ENCODE measurements around the gene PFKL.

The PFKL gene

DNA sequence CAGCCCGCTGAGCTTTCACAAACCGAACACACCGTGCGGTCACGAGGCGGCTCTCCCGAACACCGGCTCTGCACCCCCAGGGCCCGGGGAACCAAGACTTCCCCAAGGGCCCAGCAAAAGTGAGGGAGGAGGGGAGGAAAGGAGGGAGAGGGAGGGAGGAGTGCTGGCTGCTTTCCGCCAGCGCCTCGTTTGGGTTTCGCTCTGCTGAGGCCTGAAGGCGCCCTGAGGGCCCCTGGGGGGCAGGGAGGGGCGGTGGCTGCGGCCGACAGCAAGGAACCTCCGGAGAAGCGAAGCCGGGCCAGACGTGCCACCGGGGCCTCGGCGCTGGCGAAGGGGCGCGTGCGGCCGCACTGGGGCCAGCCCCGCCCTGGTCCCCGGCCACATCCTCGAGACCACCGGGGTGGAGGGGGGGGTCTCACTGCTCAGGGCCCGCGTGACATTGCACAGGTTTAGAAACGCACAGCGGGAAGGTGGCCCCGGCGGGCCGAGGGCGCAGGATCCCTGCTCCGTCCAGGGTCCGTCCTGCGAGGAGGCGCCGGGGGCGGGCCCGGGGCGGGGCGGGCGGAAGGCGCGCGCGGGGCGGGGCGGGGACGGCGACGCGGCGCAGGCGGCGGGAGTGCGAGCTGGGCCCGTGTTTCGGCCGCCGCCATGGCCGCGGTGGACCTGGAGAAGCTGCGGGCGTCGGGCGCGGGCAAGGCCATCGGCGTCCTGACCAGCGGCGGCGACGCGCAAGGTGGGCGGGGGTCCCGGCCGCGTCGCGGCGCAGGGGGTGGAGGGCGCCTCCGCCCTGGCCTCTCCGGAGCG, at the start of gene PFKL:
TSS of gene PFKL (plus strand) at position 596 of the 804 bp plus-strand sequence. CDS start at position 649, 53 bp downstream.
- POLR2A ChIA-PET (ENCODE audit: low non-redundant PET) = no interaction called here
- TF ChIP-seq, protein P1, sequence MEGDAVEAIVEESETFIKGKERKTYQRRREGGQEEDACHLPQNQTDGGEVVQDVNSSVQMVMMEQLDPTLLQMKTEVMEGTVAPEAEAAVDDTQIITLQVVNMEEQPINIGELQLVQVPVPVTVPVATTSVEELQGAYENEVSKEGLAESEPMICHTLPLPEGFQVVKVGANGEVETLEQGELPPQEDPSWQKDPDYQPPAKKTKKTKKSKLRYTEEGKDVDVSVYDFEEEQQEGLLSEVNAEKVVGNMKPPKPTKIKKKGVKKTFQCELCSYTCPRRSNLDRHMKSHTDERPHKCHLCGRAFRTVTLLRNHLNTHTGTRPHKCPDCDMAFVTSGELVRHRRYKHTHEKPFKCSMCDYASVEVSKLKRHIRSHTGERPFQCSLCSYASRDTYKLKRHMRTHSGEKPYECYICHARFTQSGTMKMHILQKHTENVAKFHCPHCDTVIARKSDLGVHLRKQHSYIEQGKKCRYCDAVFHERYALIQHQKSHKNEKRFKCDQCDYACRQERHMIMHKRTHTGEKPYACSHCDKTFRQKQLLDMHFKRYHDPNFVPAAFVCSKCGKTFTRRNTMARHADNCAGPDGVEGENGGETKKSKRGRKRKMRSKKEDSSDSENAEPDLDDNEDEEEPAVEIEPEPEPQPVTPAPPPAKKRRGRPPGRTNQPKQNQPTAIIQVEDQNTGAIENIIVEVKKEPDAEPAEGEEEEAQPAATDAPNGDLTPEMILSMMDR (conservative IDR thresholded peaks at IDR 0.05; ENCODE audit: low read depth) = no peak
- H3K27ac ChIP-seq = peak within 1 kb of the TSS; percentile 85
- CTCF ChIA-PET = interaction anchor here (0.7 kb wide), 1 partner anchor 184 kb away, joined by 3 read pairs; no protein-coding TSS in a partner anchor
- peak; percentile 81 for DNase-seq (ENCODE audit: low spot score)

DNA sequence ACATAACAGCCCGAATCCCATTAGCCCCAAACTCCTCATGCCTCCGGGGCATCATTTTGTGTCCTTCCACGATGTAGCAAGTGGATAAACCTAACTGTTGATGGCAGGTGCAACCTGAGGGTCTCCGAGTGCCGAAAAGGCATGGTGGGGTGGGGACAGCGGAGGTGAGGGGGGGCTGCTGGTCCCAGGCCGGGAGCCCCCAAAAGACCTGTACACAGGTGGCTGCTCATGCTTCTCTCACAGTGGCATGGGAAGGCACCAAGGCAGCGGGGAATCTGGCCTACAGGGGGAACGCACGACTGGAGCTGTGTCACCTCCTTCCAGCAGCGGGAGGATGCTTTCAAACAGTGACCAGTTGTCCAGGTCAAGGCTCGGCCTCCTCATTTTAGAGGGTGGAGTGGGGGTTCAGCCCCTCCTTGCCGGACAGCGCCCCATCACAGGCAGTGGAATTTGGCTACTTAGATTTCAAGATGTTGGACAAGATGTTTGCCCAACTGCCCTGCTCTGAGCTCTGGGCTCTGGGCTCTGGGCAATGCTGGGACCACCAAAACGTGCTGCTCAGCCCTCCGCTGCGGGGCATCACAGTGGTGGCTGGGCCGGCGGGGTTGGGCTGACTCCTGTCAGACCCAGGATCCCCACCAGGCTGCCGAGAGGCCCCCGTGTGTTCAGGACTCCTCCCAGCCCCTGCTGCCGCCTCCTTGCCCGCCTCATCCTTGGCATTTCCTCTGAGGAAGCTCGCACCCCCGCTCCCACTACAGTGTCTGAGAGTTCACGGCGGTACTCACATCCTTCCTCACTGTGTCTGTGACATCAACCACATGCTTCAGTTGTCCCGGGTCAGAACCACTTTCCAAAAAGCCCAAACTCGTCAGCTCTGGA, 45.8 kb upstream of the PFKL start:
- POLR2A ChIA-PET (ENCODE audit: low non-redundant PET) = no interaction called here
- CTCF ChIA-PET = interaction anchor here (1.1 kb wide), 1 partner anchor 44 kb away, joined by 3 read pairs; no protein-coding TSS in a partner anchor
- DNase-seq (ENCODE audit: low spot score) = no peak
- TF ChIP-seq, protein P1 (conservative IDR thresholded peaks at IDR 0.05; ENCODE audit: low read depth) = no peak
- no peak overlapping the region for H3K27ac ChIP-seq

DNA sequence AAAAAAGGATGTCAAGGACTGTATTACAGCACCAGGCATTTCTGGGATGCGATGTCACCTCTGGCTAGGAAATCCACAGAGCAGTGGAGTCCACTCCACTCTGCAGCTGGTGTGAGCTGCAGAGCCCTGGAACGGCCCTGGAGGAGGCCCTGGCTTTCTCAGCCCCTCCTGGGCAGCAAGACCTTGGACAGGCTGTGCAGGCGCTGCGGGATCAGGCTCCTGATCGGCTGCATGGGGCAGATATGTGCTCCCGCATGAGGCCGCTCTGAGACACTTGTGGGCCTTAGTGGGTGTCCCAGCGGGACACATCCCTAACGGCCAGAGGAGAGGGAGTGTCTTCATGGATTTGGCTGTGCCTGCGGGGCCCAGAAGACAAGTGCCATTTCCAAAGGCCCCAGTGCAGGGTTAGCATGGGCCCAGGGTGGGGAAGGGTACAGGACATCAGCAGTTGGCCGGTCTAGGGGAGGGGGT, 44.3 kb upstream of the PFKL start:
- ChIA-PET POLR2A (ENCODE audit: low non-redundant PET) (no interaction called here), CTCF (interaction anchor here (0.6 kb wide), 1 partner anchor 188 kb away, joined by 3 read pairs; no protein-coding TSS in a partner anchor)
- no peak for DNase-seq (ENCODE audit: low spot score)

DNA sequence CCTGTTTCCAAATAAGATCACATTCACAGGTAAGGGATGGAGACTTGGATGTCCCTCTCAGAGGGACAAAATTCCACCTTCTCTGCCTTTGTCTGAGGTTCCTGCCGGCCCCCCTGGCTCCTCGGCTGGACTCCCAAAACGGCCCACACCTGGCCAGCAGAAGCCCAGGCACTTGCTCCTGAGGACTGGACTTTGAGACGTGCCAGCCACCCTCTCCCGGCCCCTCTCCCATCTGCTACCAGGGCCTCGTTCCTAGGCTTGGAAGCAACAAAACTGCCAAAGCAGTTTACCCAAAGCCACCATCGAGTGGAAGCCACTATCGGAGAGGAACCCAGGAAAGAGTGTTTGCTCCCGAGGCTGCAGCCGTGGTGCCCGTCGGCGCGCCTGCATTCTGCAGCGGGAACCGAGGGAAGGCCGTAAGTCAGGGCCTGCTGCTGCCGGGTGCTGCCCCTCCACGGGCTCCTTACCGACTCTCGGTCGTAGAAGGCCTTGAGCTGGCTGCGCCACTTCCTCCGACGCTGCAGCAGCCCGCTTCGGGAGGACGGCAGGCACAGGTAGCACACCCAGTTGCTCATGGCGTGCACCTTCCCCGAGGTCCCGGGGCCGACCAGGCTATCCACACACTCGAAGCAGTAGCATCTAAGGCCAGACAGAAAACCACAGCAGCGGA, 41.7 kb upstream of the PFKL start:
- no peak for DNase-seq (ENCODE audit: low spot score)
- TF ChIP-seq, protein P1 (conservative IDR thresholded peaks at IDR 0.05; ENCODE audit: low read depth) = no peak
- no peak overlapping the region for H3K27ac ChIP-seq
- ChIA-PET POLR2A (ENCODE audit: low non-redundant PET) (no interaction called here), CTCF (no interaction called here)

More for the DNA sequence above, 44.3 kb upstream of the PFKL start:
- no peak overlapping the region for H3K27ac ChIP-seq
- TF ChIP-seq, protein P1 (conservative IDR thresholded peaks at IDR 0.05; ENCODE audit: low read depth) = no peak

DNA sequence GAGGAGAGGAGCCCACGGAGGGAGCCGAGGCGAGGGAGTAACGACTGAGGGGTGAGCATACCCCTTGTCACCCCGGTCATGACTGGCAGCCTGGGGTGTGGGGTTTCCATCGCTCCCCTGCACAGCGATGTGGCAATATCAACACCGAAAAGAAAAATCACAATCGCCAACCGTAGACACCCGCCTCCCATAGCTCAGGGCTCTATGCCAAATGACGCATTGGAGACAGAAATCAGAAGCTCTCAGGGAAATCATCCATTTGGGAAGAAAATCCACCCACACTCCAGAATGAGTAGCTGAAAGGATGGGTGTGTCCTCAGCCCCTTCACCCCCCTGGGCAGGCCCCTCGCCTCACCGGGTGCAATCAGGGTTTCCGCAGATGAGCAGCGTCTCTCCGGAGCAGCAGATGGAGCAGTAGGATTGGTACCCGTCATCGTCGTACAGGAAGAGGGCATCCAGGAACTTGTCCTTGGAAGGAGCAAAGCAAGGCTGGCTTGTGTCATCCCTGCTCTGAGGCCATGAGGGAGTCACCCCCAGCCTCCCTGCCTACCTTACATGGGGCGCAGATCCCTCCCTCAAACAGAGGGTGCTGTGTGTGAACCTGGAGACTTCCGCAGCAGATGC, 40.7 kb upstream of the PFKL start:
- no peak overlapping the region for H3K27ac ChIP-seq
- TF ChIP-seq, protein P1 (conservative IDR thresholded peaks at IDR 0.05; ENCODE audit: low read depth) = no peak
- ChIA-PET CTCF (no interaction called here), POLR2A (ENCODE audit: low non-redundant PET) (no interaction called here)
- DNase-seq (ENCODE audit: low spot score) = no peak

Data from RWPE1 (cell line).